IMR-90 (cell line): ENCODE results near the gene NET1. TPM values are rescaled to one million over a fixed set of nuclear protein-coding genes. Genes with fewer than 3 reads are reported as not detected.

Experiments used
- ATAC-seq: fragments of 200-7000 bp; cut with Tn5 transposase; 2 replicates; pipeline ENCODE4 v1.9.1; 2020; ENCODE audit warnings: low read depth, mild to moderate bottlenecking, moderate library complexity
- BruUV-seq: library from RNA; stranded (reverse); fragments of 400-500 nt; replicated peaks from 2 replicates; lab custom pipeline; 2021; lab: Mats Ljungman, UMichigan
- CTCF ChIA-PET: fragments of 300-600 bp; formaldehyde crosslinking; extraction: SDS; loops from one replicate; lab custom pipeline; 2021; ENCODE audit warnings: antibody characterized with exemption; lab: Yijun Ruan, JAX
- POLR2A ChIA-PET: fragments of 300-600 bp; sonication (Branson Sonifier 250); formaldehyde crosslinking; loops from one replicate; lab custom pipeline; 2022; ENCODE audit warnings: antibody characterized with exemption; ENCODE audit not compliant: unreplicated experiment; lab: Charles Lee
- DNase-seq: peaks from one replicate; pipeline ENCODE4 v3.0.0; 2013
- H2AFZ ChIP-seq: replicated peaks from 2 replicates; pipeline ENCODE3; 2013; ENCODE audit warnings: low read length, mild to moderate bottlenecking; ENCODE audit not compliant: poor library complexity
- H2AK5ac ChIP-seq: 2 replicates; pipeline ENCODE4 v1.6.1; 2013; ENCODE audit warnings: low read depth, low read length, inconsistent platforms
- H2AK9ac ChIP-seq: replicated peaks from 2 replicates; pipeline ENCODE3; 2013; ENCODE audit warnings: mild to moderate bottlenecking, low read depth, low read length, moderate library complexity; ENCODE audit not compliant: poor library complexity
- H2BK120ac ChIP-seq: 2 replicates; pipeline ENCODE4 v1.6.1; 2013; ENCODE audit warnings: low read depth, low read length, inconsistent platforms
- H2BK15ac ChIP-seq: 3 replicates; pipeline ENCODE4 v1.6.1; 2013; ENCODE audit warnings: low read depth, low read length, inconsistent platforms
- H2BK20ac ChIP-seq: 2 replicates; pipeline ENCODE4 v1.6.1; 2013; ENCODE audit warnings: low read depth, mild to moderate bottlenecking, inconsistent platforms, low read length, moderate library complexity
- H2BK5ac ChIP-seq: 2 replicates; pipeline ENCODE4 v1.6.1; 2013; ENCODE audit warnings: mild to moderate bottlenecking, low read depth, low read length, inconsistent platforms; ENCODE audit not compliant: poor library complexity, severe bottlenecking
- H3K14ac ChIP-seq: replicated peaks from 2 replicates; pipeline ENCODE4 v1.6.1; 2013; ENCODE audit warnings: low read depth, low read length, inconsistent platforms
- H3K18ac ChIP-seq: 2 replicates; pipeline ENCODE4 v1.6.1; 2013; ENCODE audit warnings: low read depth, low read length, control low read depth
- H3K23ac ChIP-seq: 2 replicates; pipeline ENCODE4 v1.6.1; 2013; ENCODE audit warnings: low read depth, low read length, inconsistent platforms
- H3K27ac ChIP-seq: 2 replicates; pipeline ENCODE4 v1.5.1; 2013; ENCODE audit warnings: mild to moderate bottlenecking, control low read depth, low read length; ENCODE audit not compliant: insufficient read depth
- H3K27me3 ChIP-seq: 2 replicates; pipeline ENCODE4 v1.6.1; 2013; ENCODE audit warnings: low read length; ENCODE audit not compliant: control insufficient read depth, insufficient read depth
- H3K36me3 ChIP-seq: 2 replicates; pipeline ENCODE4 v1.6.1; 2013; ENCODE audit warnings: low read length, mixed read lengths; ENCODE audit not compliant: control insufficient read depth, insufficient read depth
- H3K4ac ChIP-seq: 2 replicates; pipeline ENCODE4 v1.6.1; 2013; ENCODE audit warnings: low read depth, low read length, inconsistent platforms
- H3K4me1 ChIP-seq: 2 replicates; pipeline ENCODE4 v1.6.1; 2013; ENCODE audit warnings: low read length, mixed read lengths; ENCODE audit not compliant: control insufficient read depth, insufficient read depth
- H3K4me2 ChIP-seq: 2 replicates; pipeline ENCODE4 v1.6.1; 2013; ENCODE audit warnings: low read depth, mild to moderate bottlenecking, control low read depth, low read length, moderate library complexity
- H3K4me3 ChIP-seq: 2 replicates; pipeline ENCODE4 v1.5.1; 2013; ENCODE audit warnings: low read depth, mild to moderate bottlenecking, control low read depth, low read length, moderate library complexity; ENCODE audit not compliant: insufficient read depth
- H3K56ac ChIP-seq: 2 replicates; pipeline ENCODE4 v1.6.1; 2013; ENCODE audit warnings: low read length, inconsistent platforms; ENCODE audit not compliant: insufficient read depth; ENCODE audit errors: extremely low read depth
- H3K79me1 ChIP-seq, 2 experiments: 2 replicates each; pipeline ENCODE4 v1.6.1; 2013; ENCODE audit warnings: low read length in 2 of 2, inconsistent platforms in 1 of 2, low read depth in 1 of 2
- H3K9ac ChIP-seq: 2 replicates; pipeline ENCODE4 v1.6.1; 2013; ENCODE audit warnings: low read depth, low read length, control low read depth
- H3K9me1 ChIP-seq: 2 replicates; pipeline ENCODE4 v1.6.1; 2013; ENCODE audit warnings: low read length, inconsistent platforms; ENCODE audit not compliant: insufficient read depth
- H3K9me3 ChIP-seq: 2 replicates; pipeline ENCODE4 v1.6.1; 2013; ENCODE audit warnings: low read length; ENCODE audit not compliant: control insufficient read depth, insufficient read depth
- H4K20me1 ChIP-seq: 2 replicates; pipeline ENCODE4 v1.6.1; 2013; ENCODE audit warnings: low read length, inconsistent platforms; ENCODE audit not compliant: insufficient read depth
- H4K5ac ChIP-seq: 2 replicates; pipeline ENCODE4 v1.6.1; 2013; ENCODE audit warnings: mild to moderate bottlenecking, low read depth, low read length, control low read depth
- H4K8ac ChIP-seq, 2 experiments: 2 replicates each; pipeline ENCODE4 v1.6.1; 2013; ENCODE audit warnings: low read depth in 2 of 2, low read length in 2 of 2, control low read depth in 1 of 2, inconsistent platforms in 1 of 2
- H4K91ac ChIP-seq: 2 replicates; pipeline ENCODE4 v1.6.1; 2013; ENCODE audit warnings: low read depth, low read length, inconsistent platforms; ENCODE audit not compliant: insufficient read depth
- BHLHE40 ChIP-seq: fragments of 150-350 bp; IDR thresholded peaks from 2 replicates; pipeline ENCODE4 v1.6.1; 2016; ENCODE audit warnings: mild to moderate bottlenecking, low read depth, low read length
- CEBPB ChIP-seq: IDR thresholded peaks from 2 replicates; pipeline ENCODE4 v1.6.1; 2012; ENCODE audit warnings: low read depth, low read length, improper control_type of control experiment
- CHD1 ChIP-seq: IDR thresholded peaks from 2 replicates; pipeline ENCODE4 v1.6.1; 2012; ENCODE audit warnings: low read depth, low read length, improper control_type of control experiment
- CTCF ChIP-seq: conservative IDR thresholded peaks from 2 replicates; pipeline ENCODE4 v1.5.1; 2012; ENCODE audit warnings: mild to moderate bottlenecking, low read depth, low read length, improper control_type of control experiment
- ELK1 ChIP-seq: fragments of 150-350 bp; IDR thresholded peaks from 2 replicates; pipeline ENCODE4 v1.6.1; 2016; ENCODE audit warnings: low read depth, mild to moderate bottlenecking, low read length, moderate library complexity, borderline replicate concordance
- FOS ChIP-seq: fragments of 150-350 bp; IDR thresholded peaks from 2 replicates; pipeline ENCODE4 v1.6.1; 2016; ENCODE audit warnings: low read depth, low read length
- MAFK ChIP-seq: IDR thresholded peaks from 2 replicates; pipeline ENCODE4 v1.6.1; 2012; ENCODE audit warnings: low read depth, low read length, improper control_type of control experiment
- MAZ ChIP-seq: IDR thresholded peaks from 2 replicates; pipeline ENCODE4 v1.6.1; 2012; ENCODE audit warnings: low read depth, mild to moderate bottlenecking, low read length, improper control_type of control experiment, moderate library complexity, borderline replicate concordance
- MXI1 ChIP-seq: IDR thresholded peaks from 2 replicates; pipeline ENCODE4 v1.6.1; 2012; ENCODE audit warnings: low read depth, mild to moderate bottlenecking, low read length, moderate library complexity, borderline replicate concordance
- NFE2L2 ChIP-seq: fragments of 150-350 bp; IDR thresholded peaks from 2 replicates; pipeline ENCODE4 v1.6.1; 2016; ENCODE audit warnings: low read depth, mild to moderate bottlenecking, low read length
- POLR2A ChIP-seq: IDR thresholded peaks from 2 replicates; pipeline ENCODE4 v1.6.1; 2012; ENCODE audit warnings: mild to moderate bottlenecking, low read depth, low read length
- RAD21 ChIP-seq: IDR thresholded peaks from 2 replicates; pipeline ENCODE4 v1.6.1; 2012; ENCODE audit warnings: low read length, improper control_type of control experiment
- RCOR1 ChIP-seq: IDR thresholded peaks from 2 replicates; pipeline ENCODE4 v1.6.1; 2012; ENCODE audit warnings: mild to moderate bottlenecking, low read length, improper control_type of control experiment; ENCODE audit not compliant: insufficient replicate concordance
- RFX5 ChIP-seq: IDR thresholded peaks from 2 replicates; pipeline ENCODE4 v1.8.0; 2012; ENCODE audit warnings: low read depth, mild to moderate bottlenecking, low read length, moderate library complexity
- USF2 ChIP-seq: fragments of 150-350 bp; IDR thresholded peaks from 2 replicates; pipeline ENCODE4 v1.6.1; 2017; ENCODE audit warnings: mild to moderate bottlenecking, antibody characterized with exemption, low read length, low read depth
- WGBS, 2 experiments: methylation state at CpG; one replicate each; pipeline versions ENCODE4 v1.1.5 to v1.1.7; 2013; ENCODE audit warnings: missing lambda C conversion rate in 2 of 2; ENCODE audit not compliant: insufficient read length in 1 of 2; ENCODE audit errors: extremely low coverage in 2 of 2; 5-methylcytosine and 5-hydroxymethylcytosine counted together
- dilution Hi-C: fragments of 300-500 bp; cut with HindIII; formaldehyde crosslinking; loops from one replicate; pipeline ENCODE4 v1.14.3; 2018; ENCODE audit warnings: low sequenced_read_pairs; ENCODE audit not compliant: unreplicated experiment
- in situ Hi-C: fragments of 300-500 bp; cut with MboI; formaldehyde crosslinking; loops from 3 replicates; pipeline ENCODE4 v1.14.3; 2019; ENCODE audit warnings: low sequenced_read_pairs, inconsistent platforms, mixed read lengths
- intact Hi-C: fragments of 100-400 bp; cut with micrococcal nuclease; formaldehyde crosslinking; loops from 2 replicates; pipeline ENCODE4 v1.10.0; 2022
- polyA plus RNA-seq, 3 experiments: library from polyadenylated mRNA; depleted of rRNA; stranded (reverse); fragments of >200 nt; gene quantifications; 2 replicates each; pipeline ENCODE4 v1.2.3, GENCODE V29; 2012; ENCODE audit warnings: low replicate concordance in 1 of 3
- total RNA-seq: library from RNA; depleted of rRNA; stranded (reverse); fragments of >200 nt; gene quantifications from 2 replicates; pipeline ENCODE4 v1.2.3, GENCODE V29; 2012

Gene NET1
- total and polyA plus RNA-seq, 2 of the 4 experiments (the other 2 are of a cell fraction) = 20.0 to 54.7 TPM

- intact Hi-C loops (loop anchor here (5.0 kb wide), 1 partner anchor 54 kb away; the partner anchor contains the start of gene CALML3), in situ Hi-C loops (loop anchor here (25.0 kb wide), 1 partner anchor 394 kb away; no protein-coding TSS in a partner anchor), dilution Hi-C loops (no loop called here)
- ChIA-PET POLR2A (no interaction called here), CTCF (no interaction called here)
- no peak overlapping the region for H2BK20ac ChIP-seq
- no peak overlapping the region for H2BK5ac ChIP-seq
- no peak overlapping the region for H3K4me3 ChIP-seq
- no TSS peak for BruUV-seq
- H2AK9ac ChIP-seq = no peak overlapping the region
- no peak overlapping the region for H3K18ac ChIP-seq
- no peaks in the 10 kb centered on the region for H3K79me1 ChIP-seq
- H3K9me1 ChIP-seq = no peaks in the 10 kb centered on the region
- H3K4me1 ChIP-seq = peaks cover 8% of the 10 kb centered on the region
- no peak overlapping the region for H3K4me2 ChIP-seq
- H2AK5ac ChIP-seq = no peak overlapping the region
- no peak overlapping the region for H4K8ac ChIP-seq
- peak overlapping the region; percentile 41 for H2AFZ ChIP-seq
- no peaks in the 10 kb centered on the region for H4K20me1 ChIP-seq
- DNase-seq (no peak), ATAC-seq (no peak)
- no peak overlapping the region for H2BK15ac ChIP-seq
- H4K5ac ChIP-seq = no peak overlapping the region
- no peak overlapping the region for H2BK120ac ChIP-seq
- H3K23ac ChIP-seq = no peak overlapping the region
- H3K9ac ChIP-seq = no peak overlapping the region
- H3K4ac ChIP-seq = no peak overlapping the region
- no peaks in the 10 kb centered on the region for H3K36me3 ChIP-seq
- WGBS, 2 experiments = 69% methylated on average over 2 of the region's 8 CpGs; no CpG with 5 or more reads in 1 of the 2 experiments
- H3K56ac ChIP-seq = no peak overlapping the region
- H3K27me3 ChIP-seq = no peaks in the 10 kb centered on the region
- peaks cover 6% of the 10 kb centered on the region for H3K9me3 ChIP-seq
- H4K91ac ChIP-seq = no peak overlapping the region
- no peak overlapping the region for H3K27ac ChIP-seq
- H3K14ac ChIP-seq = no peak overlapping the region
- TF ChIP-seq FOS (no peak), MAFK (no peak), USF2 (no peak), CTCF (no peak), RCOR1 (no peak), CHD1 (no peak), CEBPB (no peak), BHLHE40 (no peak), RFX5 (no peak), MXI1 (no peak), NFE2L2 (no peak), ELK1 (no peak), RAD21 (no peak), POLR2A (no peak), MAZ (no peak)
These were observed 56.1 kb downstream of the NET1 start for GRCh38 chr10:5468262-5469106.
